NCI-H1105 treated with DMSO at 0.1 percent for 48 hours (cell line): ENCODE results near the gene SCAP.
"Not testable (repeated sequence)": the region's sequence is repeated elsewhere in the genome, so short reads cannot be mapped to it uniquely, and the experiment has no call there.

Source experiments
- DNase-seq: peaks from one replicate; lab custom pipeline; 2025; lab: John Stamatoyannopoulos, UW

The SCAP gene

DNA sequence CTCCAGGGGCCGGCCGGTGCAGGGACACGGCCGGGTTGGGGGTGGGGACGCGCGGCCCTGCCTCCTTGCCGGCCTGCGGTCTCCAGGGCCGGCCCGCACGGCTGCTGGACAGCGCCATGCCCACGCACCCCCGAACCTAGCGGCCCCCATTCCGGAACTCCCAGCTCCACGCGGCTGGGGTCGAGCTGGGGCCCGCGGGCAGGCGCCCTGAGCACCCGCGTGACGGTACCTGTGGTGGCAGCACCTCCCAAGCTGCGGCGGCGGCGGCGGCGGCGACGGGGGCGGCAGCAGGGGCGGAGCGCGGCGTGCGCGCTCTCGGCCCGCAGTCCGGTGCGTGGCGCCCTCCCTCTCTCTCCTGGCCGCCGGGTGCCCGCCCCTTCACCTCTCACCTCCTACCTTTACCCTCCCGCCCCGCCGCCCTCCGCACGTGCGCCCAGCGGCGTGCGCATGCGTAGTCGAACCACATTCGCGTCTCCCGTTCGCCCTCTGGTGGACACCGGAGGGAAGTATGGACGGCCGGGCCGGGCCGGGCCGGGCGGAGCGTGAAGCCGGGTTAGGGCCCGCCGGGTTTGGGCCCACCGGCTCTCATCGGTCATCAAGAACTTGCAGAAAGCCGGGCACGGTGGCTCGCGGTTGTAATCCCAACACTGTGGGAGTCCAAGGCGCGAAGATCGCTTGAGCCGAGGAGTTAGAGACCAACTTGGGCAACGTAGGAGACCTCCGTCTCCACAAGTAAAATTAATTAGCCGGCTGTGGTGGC is at the start of gene SCAP:
TSS of gene SCAP (minus strand) at position 372 of the 760 bp plus-strand sequence. CDS start 32,948 bp downstream, outside the sequence.
- DNase-seq: peak; percentile 68

DNA sequence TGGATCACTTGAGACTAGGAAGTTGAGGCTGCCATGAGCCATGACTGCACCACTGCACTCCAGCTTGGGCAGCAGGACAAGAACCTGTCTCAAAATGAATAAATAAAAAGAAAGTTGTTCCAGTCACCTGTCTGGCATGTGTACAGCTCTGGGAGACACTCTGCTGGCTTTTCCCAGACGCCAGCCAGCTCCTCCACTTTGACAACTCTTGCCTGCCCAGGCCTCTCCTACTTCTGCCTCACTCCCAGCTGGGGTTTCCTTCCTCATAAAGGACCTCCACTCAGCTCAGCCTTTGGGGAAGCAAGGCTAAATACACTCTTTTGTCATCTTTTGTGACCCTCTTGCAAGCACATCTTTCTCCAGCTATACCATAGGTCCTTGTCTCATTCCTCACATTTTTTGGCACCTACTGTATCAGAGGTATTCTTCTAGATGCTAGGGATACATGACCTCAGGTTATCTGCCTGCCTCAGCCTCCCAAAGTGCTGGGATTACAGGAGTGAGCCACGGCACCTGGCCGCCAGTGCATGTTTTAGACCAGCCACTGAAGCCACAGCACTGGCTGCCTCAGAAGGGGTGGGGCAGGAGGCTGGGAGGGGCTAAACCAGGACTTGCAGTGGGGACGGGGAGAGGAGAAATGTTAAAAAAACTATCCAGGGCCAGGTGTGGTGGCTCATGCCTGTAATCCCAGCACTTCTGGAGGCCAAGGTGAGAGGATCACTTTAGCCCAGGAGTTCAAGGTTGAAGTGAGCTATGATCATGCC is 47.8 kb upstream of the SCAP start:
- DNase-seq: no peak

DNA sequence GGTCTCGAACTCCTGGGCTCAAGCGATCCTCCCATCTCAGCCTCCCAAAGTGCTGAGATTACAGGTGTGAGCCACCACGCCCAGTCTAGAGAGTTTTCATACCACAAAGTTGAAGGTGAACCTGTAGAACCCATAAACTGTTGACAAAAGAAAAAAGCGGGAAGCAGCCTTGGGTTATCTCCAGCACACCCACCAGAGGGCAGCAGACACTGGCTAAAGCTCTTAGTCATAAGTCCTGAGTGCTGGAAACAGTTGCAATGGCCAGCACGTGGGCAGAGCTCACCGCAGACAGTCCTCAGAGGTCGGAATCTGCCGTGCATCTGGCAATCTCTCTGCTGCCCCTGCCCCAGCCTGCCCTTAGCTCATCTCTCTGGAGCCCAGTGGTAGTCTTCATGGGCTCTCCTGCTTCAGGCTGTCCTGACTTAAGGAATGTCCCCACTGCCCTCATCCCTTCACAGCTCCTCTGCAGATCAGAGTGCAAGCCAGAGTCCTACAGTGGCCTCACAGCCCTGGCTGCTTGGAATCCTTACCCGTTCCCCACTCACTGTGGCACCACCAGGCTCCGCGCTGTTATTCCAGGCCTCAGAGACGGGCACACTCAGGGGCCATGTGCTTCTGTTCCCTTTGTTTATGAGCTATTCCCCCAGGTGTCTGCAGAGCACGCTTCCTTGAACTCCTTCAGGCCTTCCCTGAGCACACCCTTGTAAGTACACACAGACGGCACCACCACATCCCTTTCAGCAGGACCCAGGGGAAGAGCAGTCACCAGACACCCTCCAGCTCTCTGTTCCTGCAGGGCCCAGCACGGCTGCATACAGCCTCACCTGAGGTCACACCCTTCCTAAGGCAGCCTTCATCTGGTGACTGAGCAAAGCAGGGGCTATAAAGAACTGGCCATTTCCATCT is 46.6 kb upstream of the SCAP start:
- peak; percentile 83 for DNase-seq

DNA sequence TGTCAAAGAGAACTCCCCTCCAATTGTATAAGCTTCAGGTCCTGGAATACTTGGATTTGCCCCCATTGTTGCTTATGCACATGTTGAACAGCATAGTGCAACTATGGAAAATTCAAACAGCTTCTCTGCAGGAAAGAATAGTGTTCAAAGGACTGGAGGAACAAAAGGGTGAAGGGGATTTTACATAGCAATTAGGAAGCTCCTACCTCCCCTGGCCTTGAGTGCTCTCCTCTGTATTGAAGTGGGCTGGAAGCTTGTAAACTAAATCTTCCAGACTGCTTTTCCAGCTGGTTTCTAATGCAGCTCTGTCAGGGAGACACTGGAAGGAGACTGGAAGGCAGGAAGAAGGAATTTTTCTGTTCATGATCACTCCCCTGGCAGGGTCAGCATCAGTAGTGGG is 45.0 kb upstream of the SCAP start:
- no peak for DNase-seq

DNA sequence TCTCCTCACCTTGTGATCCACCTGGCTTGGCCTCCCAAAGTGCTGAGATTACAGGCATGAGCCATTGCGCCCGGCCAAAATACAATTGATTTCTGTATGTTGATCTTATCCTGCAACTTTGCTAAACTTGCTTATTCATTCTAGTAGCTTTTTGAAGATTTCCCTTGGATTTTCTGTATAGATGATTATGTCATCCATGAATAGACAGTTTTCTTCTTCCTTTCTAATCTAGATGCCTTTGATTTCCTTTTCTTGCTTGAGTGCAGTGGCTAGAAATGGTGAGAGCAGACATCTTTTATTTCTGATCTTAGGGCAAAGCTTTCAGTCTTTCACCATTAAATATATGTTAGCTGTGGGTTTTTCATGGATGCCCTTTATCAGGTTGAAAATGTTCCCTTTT is 42.2 kb upstream of the SCAP start:
- no peak for DNase-seq

DNA sequence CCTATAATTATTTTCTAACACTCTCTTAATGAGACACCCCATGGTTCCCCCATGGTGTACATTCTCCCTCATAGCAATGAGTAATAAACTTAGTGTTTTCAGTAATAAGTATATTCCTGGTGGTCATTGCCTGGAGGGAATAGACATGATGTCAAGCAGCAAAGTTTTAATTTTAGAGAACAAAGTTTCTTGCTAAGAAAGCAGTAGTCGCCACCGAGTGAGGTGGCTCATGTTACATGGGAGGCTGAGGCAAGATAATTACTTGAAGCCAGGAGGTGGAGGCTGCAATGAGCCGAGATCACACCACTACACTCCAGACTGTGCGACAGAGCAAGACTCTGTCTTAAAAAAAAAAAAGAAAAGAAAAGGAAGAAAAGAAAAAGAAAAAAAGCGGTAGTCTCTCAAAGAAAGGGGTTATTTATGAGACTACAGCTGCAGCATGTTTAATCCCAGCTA is 40.2 kb upstream of the SCAP start:
- no peak for DNase-seq

DNA sequence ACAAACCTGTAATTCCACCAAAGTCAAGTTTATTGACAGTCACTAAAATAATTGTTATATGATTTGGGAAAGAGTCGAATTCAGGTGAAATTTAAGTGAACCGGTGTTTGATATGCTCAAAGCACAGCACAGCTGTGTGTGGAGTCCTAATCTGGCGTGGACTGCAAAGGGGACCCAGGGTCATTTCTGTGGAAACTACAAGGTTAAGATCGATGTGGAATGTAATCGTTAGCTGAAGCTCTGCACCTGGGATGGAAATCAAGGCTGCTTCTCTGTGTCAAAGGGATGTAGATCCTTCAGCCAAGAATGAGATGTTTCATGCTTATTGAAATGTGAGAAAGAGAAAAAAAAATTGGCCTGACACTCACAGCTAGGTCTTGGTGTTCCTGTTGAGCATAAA is 39.4 kb upstream of the SCAP start:
- DNase-seq: no peak

DNA sequence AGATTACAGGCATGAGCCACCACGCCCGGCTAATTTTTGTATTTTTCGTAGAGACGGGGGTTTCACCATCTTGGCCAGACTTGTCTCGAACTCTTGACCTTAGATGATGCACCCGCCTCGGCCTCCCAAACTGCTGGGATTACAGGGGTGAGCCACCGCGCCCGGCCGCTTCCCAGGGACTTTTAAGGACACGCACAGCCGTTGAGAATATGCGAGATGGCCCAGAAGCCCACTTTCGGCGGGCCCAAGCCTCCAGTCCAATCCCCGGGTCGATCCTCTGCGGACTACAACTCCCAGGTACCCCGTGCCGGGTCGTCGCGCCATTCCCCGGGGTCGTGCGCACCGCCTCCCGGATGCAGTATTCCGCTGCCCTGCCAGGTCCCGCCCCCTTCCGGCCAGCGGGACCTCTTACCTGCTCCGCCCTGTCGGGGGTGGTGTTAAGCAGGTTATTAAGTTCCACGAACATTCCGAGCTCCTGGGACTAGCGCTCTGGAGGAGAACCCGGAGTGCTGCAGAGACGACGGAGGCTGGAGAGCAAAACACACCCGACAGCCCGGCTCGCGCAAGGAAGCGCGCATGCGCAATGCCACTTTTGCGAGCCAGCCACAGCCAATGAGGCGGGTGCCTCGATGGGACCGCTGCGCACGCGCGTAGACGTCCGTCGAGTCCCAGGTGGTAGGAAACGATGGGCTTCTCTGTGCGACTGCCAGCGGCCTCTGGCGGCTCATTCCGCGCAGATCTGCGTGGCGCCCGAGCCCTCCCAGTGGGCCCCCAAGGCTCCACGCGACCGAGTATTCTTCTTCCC is 37.6 kb upstream of the SCAP start, which contains the start of gene ELP6:
TSS of gene ELP6 (minus strand) at position 588 of the 805 bp plus-strand sequence. CDS start at position 466, 122 bp downstream.
- peak; percentile 89 for DNase-seq

DNA sequence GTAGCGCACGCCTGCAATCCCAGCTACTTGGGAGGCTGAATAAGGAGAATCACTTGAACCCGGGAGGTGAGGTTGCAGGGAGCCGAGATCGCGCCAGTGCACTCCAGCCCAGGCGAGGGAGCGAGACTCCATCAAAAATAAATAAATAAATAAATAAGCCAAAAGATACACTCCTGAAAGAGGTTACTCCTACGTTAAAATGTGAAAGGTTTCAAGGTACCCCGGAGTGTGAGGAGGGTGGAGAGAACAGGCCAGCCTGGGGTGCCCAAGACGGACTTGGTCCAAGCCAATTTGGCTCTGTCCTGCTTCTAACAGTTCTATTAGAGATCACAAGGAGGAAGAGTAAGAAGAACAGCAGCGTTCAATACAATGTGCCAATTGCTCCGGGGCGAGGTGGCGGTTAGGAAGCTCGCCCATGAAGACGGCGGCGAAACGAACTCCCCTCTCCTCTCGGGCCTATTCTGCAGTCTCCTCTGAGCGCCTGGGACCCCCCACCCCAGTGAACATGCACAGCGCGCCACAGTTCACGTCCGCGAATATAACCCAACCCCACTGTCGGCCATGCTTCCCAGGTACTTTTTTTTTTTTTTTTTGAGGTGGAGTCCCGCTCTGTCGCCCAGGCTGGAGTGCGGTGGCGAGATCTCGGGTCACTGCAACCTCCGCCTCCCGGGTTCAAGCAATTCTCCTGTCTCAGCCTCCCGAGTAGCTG is 36.8 kb upstream of the SCAP start:
- no peak for DNase-seq

DNA sequence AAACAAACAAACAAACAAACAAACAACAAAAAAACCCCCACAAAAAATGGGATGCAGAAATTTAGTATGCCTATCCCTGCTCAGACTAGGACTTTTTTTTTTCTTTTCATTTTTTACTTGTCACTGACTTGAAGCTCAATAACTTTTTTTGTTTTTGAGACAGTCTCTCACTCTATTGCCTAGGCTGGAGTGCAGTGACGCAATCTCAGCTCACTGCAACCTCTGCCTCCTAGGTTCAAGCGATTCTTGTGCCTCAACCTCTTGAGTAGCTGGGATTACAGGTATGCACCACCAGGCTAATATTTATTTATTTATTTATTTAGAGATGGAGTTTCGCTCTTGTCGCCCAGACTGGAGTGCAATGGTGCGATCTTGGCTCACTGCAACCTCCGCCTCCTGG is 29.5 kb upstream of the SCAP start:
- DNase-seq: not testable (repeated sequence)

DNA sequence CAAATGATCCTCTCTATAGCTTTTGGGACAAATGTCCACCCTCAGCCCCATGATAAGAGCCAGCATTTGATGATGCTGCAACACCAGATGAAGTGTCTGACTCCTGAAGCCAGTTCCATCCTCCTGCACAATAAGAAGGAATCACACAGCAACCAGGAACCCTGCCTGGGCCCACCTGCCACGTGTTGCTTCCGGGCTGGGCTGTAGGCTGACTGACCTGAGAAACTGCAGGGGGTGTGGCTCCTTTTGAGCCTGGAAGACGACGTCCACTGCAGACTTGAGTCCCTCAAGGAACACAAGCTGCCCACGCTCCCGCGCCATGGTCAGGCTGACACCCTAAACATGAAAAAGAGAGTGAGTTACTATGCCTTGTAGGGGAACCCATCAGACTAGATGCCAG is 28.4 kb upstream of the SCAP start:
- DNase-seq: no peak

DNA sequence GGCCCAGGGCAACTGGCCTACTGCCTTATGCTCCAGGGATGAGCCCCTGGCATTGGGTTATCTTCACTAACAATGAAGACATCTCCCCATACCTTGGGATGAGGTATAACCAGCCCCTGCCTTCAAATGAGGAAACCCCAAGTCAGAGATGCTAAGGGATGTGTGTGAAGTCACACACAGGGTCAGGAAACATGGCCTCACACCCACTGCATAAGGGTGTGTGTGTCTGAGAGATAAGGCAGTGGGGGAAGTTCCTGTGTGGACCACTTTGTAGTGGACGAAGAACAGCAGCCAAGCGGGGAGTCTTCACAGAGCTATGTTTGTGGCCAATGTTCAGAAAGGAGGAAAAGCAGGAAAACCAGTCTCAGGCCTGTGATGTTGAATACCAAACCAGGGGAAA is 27.3 kb upstream of the SCAP start:
- DNase-seq: no peak

DNA sequence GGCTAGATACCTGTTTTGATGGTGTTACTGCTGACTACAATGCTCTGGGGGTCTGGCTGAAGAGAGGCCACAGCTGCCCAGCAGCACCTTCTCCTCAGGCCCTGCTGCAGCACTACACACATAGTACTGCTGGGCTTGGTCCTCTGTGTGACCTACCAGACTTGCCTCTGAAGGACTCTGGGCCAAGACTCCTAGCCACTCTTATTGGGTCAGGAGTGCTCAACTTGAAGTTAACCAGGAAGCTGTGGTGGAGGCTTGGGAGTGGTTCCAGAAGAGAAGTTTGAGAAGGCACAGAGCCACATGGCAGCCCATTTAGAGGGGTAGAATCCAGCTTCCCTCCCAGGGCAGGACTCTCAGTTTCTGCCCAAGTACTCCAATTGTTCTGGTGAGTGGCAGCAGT is 21.2 kb upstream of the SCAP start:
- DNase-seq: no peak

DNA sequence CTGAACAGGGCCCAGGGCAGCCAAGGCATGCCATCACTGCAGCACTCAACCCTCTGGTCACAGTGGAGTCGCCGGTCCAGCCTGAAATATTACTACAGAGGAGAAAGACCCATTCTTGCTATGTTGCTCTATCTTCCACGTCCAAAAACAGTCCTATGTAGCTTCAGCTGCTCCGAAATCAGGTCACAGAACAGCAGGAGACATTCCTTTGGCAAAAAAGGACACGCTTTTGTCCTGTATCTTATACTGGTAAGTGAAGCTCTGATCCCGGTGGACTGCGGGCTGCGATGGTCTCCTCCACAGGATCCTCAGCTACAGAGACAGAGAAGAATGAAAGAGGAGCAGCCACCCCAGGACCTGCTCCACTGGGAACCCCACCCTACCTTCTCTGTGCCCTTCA is 20.1 kb upstream of the SCAP start:
- no peak for DNase-seq

DNA sequence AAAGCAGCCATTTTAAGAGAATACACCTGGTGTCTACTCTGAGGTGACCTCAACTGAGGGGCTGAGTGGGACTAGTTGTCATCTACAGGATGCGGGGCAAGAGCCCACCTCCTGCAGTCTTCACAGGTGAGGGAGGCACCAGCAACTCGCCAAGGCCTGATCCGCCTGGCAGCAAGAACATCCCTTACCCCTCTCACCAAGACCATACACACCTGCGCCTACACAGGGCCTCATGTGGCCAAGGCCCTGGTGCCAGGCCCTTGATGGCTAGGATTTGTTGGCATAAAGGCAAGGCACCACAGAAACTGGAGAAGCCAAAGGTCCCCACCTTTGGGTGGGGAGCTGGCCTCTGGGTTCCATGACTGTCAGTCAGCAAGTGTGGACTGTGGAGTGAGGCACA is 19.4 kb upstream of the SCAP start:
- no peak for DNase-seq

DNA sequence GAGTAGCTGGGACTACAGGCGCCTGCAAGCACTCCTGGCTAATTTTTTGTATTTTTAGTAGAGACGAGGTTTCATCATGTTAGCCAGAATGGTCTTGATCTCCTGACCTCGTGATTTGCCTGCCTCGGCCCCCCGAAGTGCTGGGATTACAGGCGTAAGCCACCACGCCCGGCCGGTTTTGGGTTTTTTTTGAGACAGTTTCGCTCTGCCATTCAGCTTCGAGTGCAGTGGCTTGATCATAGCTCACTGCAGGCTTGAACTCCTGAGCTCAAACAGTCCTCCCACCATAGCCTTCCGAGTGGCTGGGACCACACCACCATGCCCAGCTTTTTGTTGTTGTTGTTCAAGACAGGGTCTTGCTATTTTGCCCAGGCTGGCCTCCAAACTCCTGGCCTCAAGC is 16.0 kb upstream of the SCAP start:
- DNase-seq: no peak

DNA sequence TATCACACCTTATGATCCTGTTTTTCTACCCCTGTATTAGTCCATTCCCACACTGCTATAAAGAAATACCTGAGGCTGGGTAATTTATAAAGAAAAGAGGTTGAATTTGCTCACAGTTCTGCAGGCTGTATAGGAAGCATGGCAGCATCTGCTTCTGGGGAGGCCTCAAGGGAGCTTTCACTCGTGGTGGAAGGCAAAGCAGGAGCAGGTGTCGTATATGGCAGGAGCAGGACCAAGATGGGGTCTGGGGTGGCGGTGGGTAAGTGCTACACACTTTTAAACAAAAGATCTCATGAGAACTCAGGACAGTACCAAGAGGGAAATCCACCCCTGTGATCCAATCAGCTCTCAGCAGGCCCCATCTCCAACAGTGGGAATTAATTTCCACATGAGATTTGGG is 15.4 kb upstream of the SCAP start:
- DNase-seq: no peak

DNA sequence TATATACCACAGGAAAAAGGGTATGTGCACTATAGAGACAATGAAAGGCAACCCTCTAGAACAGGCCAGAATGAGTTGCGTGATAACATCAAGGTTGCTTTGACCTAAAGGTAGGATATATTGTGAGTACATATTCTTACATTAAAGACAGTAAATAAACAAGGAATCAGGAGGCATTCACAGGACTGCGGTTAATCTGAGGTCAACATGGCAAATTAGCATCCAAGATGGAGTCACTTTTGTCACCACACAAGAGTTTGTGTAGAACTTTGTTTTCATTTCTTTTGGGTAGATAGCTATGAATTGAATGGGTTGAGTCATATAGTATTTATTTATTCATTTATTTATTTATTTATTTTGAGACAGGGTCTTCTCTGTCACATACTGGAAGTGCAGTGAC is 11.5 kb upstream of the SCAP start:
- no peak for DNase-seq

DNA sequence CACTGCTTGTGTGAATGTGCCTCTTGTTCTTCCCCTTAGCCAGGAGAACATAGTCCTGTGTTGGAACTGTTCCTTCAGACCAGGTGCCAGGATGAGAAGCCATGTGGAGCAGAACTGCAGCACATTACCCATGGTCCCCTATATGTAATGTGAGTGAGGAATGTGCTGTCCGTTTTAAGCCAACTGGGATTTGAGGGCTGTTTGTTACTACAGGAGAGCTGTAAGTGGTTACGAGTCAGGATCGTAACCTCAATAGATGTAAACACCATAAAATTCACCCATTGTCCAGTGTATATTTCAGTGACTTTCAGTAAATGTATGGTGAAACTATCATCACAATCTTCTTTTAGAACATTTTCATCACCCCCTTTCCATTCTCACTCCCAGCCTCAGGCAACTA is 10.1 kb upstream of the SCAP start:
- DNase-seq: no peak

DNA sequence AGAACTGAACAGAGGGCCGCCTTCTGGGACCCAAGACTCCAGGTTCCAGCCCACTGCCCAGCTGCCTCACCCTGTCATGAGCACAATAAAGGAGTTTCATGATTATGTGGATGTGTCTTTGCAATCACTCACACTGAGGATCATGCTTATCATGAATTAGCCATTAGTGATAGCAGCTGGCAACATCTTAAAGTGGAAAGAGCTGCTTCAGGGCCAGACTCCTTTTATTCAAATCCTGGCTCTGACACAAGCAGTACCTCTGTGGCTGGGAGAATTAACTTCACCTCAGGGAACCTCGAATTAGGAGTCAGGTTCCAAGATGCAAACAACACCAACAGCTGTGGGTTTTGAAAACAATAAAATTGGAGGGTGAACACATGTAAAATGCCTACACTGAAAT is 6.6 kb upstream of the SCAP start:
- no peak for DNase-seq

DNA sequence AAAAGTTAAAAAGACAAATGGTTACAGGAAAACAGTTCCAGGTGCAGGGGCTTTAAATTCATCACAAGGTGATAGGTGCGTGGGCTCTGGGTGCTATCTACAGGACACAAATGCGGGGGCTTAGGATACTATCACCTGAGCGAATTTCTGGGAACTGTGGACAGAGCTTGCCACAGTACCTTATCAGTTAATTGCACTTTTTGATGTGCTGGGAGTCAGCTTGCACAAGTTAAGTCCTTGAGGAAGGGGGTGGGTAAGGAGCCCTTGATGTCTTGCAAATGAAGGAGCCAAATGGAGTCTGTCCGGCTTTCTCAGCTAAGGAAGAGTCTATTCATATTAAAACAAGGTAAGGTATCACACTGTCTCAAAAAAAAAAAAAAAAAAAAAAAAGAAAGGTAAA is 6.0 kb upstream of the SCAP start:
- not testable (repeated sequence) for DNase-seq
